Retina (tissue), 1 donor: ENCODE data around the gene PLK2.

Experiments
- DNase-seq: peaks from one replicate; pipeline ENCODE4 v3.0.0-alpha.2; 2016

PLK2 gene

GRCh38 chr5:58460002-58460731 is at the start of gene PLK2:
Gene PLK2, minus strand, starts transcription at chr5:58460086. Its CDS starts 127 bp downstream, at chr5:58459959.
- DNase-seq, result peak; percentile 99

- no peak for DNase-seq
Measured at GRCh38 chr5:58507715-58508114, 47.8 kb upstream of the PLK2 start.

DNA sequence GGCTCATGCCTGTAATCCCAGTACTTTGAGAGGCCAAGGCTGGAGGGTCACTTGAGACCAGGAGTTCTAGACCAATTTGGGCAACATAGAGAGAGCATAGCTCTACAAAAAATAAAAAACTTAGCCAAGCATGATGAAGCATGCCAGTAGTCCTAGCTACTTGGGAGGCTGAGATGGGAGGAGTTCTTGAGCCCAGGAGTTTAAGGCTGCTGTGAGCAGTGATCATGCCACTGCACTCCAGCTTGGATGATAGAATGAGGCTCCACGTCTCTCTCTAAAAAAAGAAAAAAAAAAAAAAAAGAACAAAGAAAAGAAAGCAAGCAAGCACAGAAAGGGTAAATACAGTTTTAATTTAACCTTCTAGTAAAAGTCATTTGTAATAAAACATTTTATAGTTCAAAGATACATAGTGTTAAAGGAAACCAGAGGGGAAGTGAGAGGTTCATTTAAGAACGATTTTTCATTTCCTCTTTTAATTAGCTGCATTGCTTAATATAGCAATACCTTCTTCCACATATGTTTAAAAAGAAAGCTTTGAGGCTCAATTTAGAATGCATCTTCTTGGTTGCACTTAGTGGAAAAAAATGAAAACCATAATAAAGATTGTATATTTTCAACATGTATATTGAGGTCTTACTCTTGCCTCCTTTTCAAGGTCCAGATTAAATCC is 46.2 kb upstream of the PLK2 start:
- no peak for DNase-seq

GRCh38 chr5:58505502-58505901 is 45.6 kb upstream of the PLK2 start:
- no peak for DNase-seq

DNA sequence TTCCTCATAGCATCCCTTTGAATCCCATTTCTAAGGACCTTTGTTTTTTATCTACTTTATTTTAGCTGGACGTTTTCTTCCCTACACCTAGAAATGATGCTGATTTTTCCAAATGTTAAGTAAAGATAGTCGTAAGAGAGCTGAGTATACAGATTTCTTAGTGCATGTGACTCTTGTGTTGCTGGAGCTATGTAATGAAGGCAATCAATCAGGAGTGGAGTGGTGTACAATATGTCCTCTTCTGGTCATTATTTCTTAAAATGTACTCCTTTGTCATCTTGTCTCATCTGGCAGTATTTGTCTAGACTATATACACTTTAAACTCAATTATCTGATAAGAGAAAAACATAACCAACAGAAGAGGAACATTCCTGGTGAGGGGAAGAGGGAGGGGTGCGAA is 44.9 kb upstream of the PLK2 start:
- DNase-seq, result no peak

DNA sequence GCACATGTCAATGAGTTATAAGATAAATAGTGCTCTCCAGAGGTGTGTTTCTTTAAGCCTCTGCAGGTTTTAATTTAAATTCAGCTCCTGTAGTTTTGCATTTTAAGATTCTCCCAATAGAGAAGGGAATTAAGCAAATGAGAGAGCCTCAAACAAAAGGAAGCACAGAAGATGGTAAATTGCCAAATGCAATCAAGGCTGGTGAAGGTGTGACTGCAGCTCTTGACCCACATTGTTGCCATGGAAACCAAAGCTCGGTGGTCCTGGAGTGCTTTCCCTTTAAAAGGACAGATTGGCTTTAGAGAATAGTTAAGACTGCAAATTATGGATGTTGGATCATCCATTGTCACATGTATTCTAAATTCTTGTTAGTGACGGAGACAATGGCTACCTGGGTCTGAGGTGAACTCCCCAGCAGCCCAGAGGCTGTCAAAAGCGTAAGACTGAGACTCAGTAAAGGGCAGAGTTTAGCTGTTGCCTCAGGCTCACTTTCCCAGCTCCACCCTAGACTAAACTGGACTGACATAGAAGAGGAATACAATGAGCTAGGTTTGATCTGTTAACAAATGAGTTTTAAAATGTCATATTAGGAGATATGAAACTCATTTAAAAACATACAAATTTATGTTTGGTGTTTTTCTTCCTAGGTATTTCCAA is 43.6 kb upstream of the PLK2 start:
- DNase-seq, result no peak

GRCh38 chr5:58501778-58502417 is 42.0 kb upstream of the PLK2 start:
- DNase-seq, result no peak

DNA sequence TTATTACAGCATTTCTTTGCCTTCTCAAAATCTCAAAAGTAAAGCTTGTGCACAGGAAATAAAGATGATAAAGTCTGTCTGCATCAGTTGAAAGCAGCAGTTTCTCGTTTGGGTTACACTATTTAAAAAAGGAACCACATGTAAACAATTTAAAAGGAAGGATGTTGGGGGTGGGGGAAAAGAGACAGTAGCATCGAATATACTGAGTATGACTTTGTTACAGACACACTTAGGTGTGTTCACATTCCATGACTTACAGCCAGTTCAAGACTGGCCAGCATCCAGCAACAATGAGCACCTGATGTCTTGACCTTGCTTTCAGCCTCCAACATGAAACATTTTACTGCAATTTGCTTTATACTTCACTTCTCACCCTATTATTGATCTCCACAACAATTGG is 40.1 kb upstream of the PLK2 start:
- no peak for DNase-seq

GRCh38 chr5:58499231-58499630 is 39.3 kb upstream of the PLK2 start:
- DNase-seq, result no peak

GRCh38 chr5:58498340-58498942 is 38.6 kb upstream of the PLK2 start:
- peak; percentile 44 for DNase-seq

DNA sequence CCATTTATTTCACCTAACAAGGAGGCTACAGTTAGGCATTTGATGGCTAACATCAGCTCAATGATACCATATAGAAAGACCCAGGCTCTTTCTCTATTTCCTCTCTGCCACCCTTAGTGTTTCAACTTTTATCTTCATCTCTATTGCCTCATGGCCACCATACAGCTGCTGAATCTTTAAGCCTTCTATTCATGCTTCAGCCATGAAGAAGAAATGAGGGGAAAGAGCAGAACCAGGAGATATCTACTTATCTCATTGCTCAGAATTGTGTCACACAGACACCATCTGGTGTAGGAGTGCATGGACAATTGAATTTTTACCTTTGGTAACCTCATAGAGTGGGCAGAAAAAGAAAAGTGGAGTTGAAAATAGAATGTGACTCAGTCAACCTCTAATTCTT is 38.0 kb upstream of the PLK2 start:
- DNase-seq, result no peak

GRCh38 chr5:58497386-58497785 is 37.5 kb upstream of the PLK2 start:
- no peak for DNase-seq

DNA sequence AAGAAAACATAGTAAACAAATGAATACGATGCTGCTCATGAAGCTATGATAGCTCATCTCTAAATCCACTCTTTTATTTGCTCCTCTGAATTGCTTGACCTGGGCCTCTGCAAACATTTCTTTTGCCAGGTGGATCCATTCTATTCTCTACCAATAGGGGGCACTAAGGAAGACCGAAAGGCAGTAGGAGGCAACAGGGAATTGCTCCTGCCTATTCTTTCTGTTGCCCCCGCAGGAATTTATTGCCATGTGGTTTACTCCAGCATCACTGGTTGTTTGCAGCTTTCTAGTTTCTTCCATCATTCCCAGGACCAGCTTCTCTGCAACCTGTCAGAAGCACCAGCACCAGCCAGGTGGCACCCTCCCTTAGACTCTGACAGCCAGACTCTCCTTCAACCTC is 36.6 kb upstream of the PLK2 start:
- DNase-seq, result no peak

DNA sequence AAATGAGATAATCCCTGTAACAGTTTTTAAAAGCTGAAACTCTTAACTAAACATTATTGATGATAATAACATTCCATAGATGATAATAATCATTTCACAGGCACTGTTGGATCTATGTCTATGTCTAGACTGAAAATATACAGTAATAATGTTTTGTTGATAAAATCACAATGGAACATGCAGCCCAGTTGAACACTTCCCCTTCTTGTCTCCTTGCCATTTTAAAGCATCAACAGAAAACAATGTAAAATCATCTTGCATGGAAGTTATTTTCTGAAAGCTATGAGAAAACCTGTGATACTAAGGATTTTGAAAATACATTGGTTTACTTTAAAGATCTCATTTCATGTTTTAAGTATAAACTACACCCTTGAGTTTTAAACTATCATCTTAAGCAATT is 33.3 kb upstream of the PLK2 start:
- no peak for DNase-seq

DNA sequence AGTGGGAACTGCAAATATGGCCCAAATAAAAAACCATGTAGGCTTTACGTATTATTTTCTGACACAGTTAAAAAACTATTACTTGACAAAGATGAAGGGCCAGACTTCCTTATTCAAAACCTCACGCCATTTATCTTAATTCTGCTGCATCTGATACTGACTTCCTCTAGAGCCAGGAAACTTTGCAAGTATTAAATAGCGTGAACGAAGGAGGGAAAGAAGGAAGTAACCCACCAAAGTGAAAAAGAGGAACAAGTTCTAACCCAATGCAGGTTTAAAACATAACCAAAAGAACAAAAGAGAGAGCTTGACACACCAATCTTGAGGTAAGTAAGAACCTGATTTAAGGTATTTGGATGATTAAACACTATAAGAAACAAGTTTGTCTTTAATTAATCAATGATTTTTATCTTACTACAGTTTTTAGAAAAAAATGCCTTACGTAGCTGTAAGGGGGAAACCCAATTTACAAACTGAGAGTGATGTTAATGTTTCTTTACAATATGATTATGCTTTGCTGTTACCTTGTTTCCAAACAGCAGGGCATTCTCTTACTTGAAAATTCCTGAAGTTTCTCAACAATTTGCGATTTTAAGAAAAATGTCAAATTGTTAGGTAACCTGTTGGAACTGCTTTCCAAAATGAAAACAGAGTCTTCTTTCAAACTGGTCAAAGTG is 31.5 kb upstream of the PLK2 start, which contains the start of gene GAPT:
GAPT (plus strand) TSS at position 220 of the 677 bp plus-strand sequence. CDS start 3,102 bp downstream, outside the sequence.
- no peak for DNase-seq

DNA sequence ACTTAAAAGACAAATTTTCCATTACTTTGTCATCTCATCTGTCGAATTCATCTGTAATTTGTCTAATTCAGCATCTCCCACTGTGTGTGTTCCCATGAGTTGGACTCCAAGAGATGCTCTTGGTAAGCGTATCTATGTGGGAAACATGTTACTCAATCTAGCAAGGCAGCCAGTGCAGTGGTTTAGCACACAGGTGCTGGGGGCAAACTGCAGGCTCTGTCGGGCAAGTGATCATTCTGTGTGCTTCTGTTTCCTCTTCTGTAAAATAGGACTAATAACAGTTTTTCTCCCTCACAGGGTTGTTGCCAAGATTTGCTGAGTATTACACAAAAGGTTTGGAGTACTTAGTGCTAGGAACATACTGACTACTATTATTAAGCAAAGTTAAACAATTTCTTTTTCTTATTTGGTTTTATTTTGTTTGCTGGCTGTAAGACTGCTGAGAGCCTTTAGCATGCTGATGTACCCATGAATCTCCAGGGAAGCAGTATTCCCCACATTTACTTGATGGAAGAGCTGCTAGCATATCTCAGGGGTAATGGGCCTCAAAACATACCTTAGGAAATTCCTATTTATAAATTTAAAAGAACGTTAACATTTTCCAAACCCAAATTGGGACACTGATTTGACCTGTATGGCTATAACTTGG is 30.6 kb upstream of the PLK2 start:
- peak; percentile 31 for DNase-seq

DNA sequence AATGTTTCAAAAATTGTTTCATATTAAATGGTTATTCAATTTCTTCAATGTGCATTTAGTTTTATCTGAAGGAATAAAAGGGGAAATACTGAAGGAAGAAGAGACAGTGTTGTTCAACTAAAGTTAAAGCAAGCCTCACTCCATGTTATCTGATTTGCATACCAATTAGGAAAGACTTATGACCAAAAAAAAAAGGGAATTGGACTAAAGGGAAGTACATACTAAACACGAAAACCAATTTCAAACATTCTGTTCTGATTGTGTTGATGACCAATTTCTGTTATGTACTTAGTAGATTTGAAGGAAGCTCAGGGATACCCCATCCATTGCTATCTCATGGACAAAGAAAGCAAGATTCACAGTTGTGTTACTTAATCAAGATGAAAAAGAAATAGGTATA is 26.4 kb upstream of the PLK2 start:
- no peak for DNase-seq

- DNase-seq, result no peak
Measured at GRCh38 chr5:58484505-58484904, 24.6 kb upstream of the PLK2 start.

DNA sequence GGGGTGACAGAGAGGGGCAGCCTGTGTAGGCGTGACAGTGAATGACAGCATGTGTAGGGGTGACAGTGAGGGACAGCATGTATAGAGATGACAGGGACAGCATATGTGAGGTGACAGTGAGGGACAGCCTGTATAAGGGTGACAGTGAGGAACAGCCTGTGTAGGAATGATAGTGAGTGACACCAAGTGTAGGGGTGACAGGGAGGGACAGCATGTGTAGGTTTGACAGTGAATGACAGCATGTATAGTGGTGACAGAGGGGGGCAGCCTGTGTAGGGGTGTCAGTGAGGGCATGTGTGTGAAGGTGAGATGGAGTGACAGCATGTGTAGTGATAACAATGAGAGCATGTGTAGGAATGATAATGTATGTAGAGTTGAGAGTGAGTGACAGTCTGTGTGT is 22.6 kb upstream of the PLK2 start:
- DNase-seq, result no peak

DNA sequence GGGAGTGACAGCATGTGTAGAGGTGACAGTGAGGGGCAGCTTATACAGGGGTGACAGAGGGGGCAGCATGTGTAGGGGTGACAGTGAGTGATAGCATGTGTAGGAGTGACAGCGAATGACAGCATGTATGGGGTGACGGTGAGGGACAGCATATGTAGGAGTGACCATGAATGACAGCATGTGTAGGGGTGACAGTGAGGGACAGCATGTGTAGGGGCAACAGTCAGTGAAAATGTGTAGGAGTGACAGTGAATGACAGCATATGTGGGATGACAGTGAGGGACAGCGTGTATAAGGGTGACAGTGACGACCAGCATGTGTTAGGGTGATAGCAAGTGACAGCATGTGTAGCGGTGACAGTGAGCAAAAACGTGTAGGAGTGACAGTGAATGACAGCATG is 21.9 kb upstream of the PLK2 start:
- DNase-seq, result no peak

GRCh38 chr5:58481066-58481676 is 21.3 kb upstream of the PLK2 start:
- DNase-seq, result no peak
